ENCODE results near the gene PAQR7.
A peak's percentile ranks its signal among the peaks of the same experiment; 100 is the strongest.

The PAQR7 gene

GRCh38 chr1:25818569-25818968, 56.9 kb downstream of the PAQR7 start:
- Histone ChIP-seq H2AFZ (ENCODE audit: low read length) (no peak overlapping the region), H3K4me1 (ENCODE audit: insufficient read depth, low read length, severe bottlenecking) (peaks cover 25% of the 10 kb centered on the region)

GRCh38 chr1:25817840-25818501, 57.5 kb downstream of the PAQR7 start:
- H3K4me3 ChIP-seq (ENCODE audit: low read depth, low read length, poor library complexity, severe bottlenecking): no peak overlapping the region
- no peaks in the 10 kb centered on the region for H3F3A ChIP-seq (ENCODE audit: insufficient read depth, low read length)
- H2AFZ ChIP-seq (ENCODE audit: low read length): no peak overlapping the region
- no peak overlapping the region for H3K9ac ChIP-seq (ENCODE audit: low read length)
- no peaks in the 10 kb centered on the region for H3K79me2 ChIP-seq (ENCODE audit: insufficient read depth, low read length)
- H3K9me2 ChIP-seq (ENCODE audit: low read depth, low read length): no peaks in the 10 kb centered on the region
- H4K20me1 ChIP-seq (ENCODE audit: insufficient read depth, low read length): no peaks in the 10 kb centered on the region
- H3K36me3 ChIP-seq (ENCODE audit: insufficient read depth, low read length): no peaks in the 10 kb centered on the region
- TF ChIP-seq EZH2 (IDR thresholded peaks at IDR 0.05; ENCODE audit: borderline replicate concordance, low read length): no peak
- TF ChIP-seq, protein P1, sequence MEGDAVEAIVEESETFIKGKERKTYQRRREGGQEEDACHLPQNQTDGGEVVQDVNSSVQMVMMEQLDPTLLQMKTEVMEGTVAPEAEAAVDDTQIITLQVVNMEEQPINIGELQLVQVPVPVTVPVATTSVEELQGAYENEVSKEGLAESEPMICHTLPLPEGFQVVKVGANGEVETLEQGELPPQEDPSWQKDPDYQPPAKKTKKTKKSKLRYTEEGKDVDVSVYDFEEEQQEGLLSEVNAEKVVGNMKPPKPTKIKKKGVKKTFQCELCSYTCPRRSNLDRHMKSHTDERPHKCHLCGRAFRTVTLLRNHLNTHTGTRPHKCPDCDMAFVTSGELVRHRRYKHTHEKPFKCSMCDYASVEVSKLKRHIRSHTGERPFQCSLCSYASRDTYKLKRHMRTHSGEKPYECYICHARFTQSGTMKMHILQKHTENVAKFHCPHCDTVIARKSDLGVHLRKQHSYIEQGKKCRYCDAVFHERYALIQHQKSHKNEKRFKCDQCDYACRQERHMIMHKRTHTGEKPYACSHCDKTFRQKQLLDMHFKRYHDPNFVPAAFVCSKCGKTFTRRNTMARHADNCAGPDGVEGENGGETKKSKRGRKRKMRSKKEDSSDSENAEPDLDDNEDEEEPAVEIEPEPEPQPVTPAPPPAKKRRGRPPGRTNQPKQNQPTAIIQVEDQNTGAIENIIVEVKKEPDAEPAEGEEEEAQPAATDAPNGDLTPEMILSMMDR (IDR thresholded peaks at IDR 0.05; ENCODE audit: low read length): peak; percentile 16; the same call in 1 of the 2 replicates
- H3K4me1 ChIP-seq (ENCODE audit: insufficient read depth, low read length, severe bottlenecking): peaks cover 25% of the 10 kb centered on the region
- no peak overlapping the region for H3K4me2 ChIP-seq (ENCODE audit: low read length)
- H3K9me3 ChIP-seq (ENCODE audit: low read length): no peaks in the 10 kb centered on the region
- no peaks in the 10 kb centered on the region for H3K27me3 ChIP-seq (ENCODE audit: insufficient read depth, low read length)
- H3K27ac ChIP-seq (ENCODE audit: low read depth, low read length, poor library complexity, severe bottlenecking): no peak overlapping the region

More at GRCh38 chr1:25818569-25818968, 56.9 kb downstream of the PAQR7 start:
- Histone ChIP-seq H3K27ac (ENCODE audit: low read depth, low read length, poor library complexity, severe bottlenecking) (no peak overlapping the region), H3K79me2 (ENCODE audit: insufficient read depth, low read length) (no peaks in the 10 kb centered on the region), H3F3A (ENCODE audit: insufficient read depth, low read length) (no peaks in the 10 kb centered on the region), H3K9me3 (ENCODE audit: low read length) (no peaks in the 10 kb centered on the region), H3K4me3 (ENCODE audit: low read depth, low read length, poor library complexity, severe bottlenecking) (peak overlapping the region; percentile 84), H4K20me1 (ENCODE audit: insufficient read depth, low read length) (no peaks in the 10 kb centered on the region), H3K27me3 (ENCODE audit: insufficient read depth, low read length) (no peaks in the 10 kb centered on the region), H3K36me3 (ENCODE audit: insufficient read depth, low read length) (no peaks in the 10 kb centered on the region), H3K9ac (ENCODE audit: low read length) (peak overlapping the region; percentile 75; the same call in 1 of the 2 replicates), H3K9me2 (ENCODE audit: low read depth, low read length) (no peaks in the 10 kb centered on the region), H3K4me2 (ENCODE audit: low read length) (peak overlapping the region; percentile 89)
- TF ChIP-seq EZH2 (IDR thresholded peaks at IDR 0.05; ENCODE audit: borderline replicate concordance, low read length): no peak
- TF ChIP-seq, protein P1 (IDR thresholded peaks at IDR 0.05; ENCODE audit: low read length): no peak

DNA sequence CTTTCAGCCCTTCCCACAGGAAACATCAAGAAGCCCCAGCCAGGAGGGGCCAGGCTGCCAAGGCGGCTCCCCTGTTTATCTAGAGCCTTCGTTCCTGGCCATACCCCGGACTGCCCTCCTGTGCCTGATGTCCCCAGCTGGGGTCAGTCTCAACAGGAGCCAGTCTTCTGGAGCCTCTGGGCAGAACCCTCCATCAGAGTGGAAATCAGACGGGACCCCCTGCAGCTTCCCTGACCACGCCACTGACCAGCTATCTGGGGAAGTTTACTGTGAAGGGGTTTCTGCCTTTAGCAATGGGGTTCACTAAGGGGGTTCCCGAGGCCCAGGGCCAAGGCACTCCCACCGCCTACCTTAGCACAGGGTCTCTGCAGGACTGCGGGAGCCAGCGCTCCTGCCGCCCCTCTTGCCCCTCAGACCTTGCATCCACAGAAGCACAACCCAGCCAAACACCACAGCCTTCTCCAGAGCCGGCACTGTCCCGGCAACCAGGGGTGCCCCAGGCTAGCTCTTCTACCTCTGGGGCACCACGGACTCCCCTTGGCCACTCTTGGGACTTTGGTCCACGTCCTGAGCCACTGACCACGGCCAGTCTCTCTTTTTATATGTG, 59.3 kb downstream of the PAQR7 start:
- Histone ChIP-seq H3K9ac (ENCODE audit: low read length) (no peak overlapping the region), H3K79me2 (ENCODE audit: insufficient read depth, low read length) (no peaks in the 10 kb centered on the region), H3K27me3 (ENCODE audit: insufficient read depth, low read length) (no peaks in the 10 kb centered on the region), H3K4me3 (ENCODE audit: low read depth, low read length, poor library complexity, severe bottlenecking) (no peak overlapping the region), H3K9me2 (ENCODE audit: low read depth, low read length) (no peaks in the 10 kb centered on the region), H4K20me1 (ENCODE audit: insufficient read depth, low read length) (no peaks in the 10 kb centered on the region), H3K4me2 (ENCODE audit: low read length) (no peak overlapping the region), H3F3A (ENCODE audit: insufficient read depth, low read length) (no peaks in the 10 kb centered on the region), H3K27ac (ENCODE audit: low read depth, low read length, poor library complexity, severe bottlenecking) (no peak overlapping the region), H3K36me3 (ENCODE audit: insufficient read depth, low read length) (no peaks in the 10 kb centered on the region), H2AFZ (ENCODE audit: low read length) (no peak overlapping the region), H3K9me3 (ENCODE audit: low read length) (no peaks in the 10 kb centered on the region), H3K4me1 (ENCODE audit: insufficient read depth, low read length, severe bottlenecking) (peaks cover 14% of the 10 kb centered on the region)
- TF ChIP-seq, protein P1 (IDR thresholded peaks at IDR 0.05; ENCODE audit: low read length): no peak
- TF ChIP-seq EZH2 (IDR thresholded peaks at IDR 0.05; ENCODE audit: borderline replicate concordance, low read length): no peak

Measured in OCI-LY1 (cell line).